AG04450 (cell line): ENCODE measurements around the gene SPARC. TPM values are rescaled to one million over a fixed set of nuclear protein-coding genes. Genes with fewer than 3 reads are reported as not detected.

Experiments
- CTCF ChIA-PET: fragments of 300-600, 350-600 bp; formaldehyde crosslinking; extraction: SDS; loops from one replicate; lab custom pipeline; 2022; ENCODE audit warnings: antibody characterized with exemption, inconsistent platforms; lab: Charles Lee
- POLR2A ChIA-PET: fragments of 350-600 bp; formaldehyde crosslinking; extraction: SDS; loops from one replicate; lab custom pipeline; 2021; ENCODE audit warnings: antibody characterized with exemption, inconsistent platforms; lab: Yijun Ruan, JAX
- DNase-seq: peaks from one replicate; pipeline ENCODE4 v3.0.0-alpha.2; 2011; ENCODE audit warnings: low read depth, low spot score
- H3K27ac ChIP-seq: one replicate; pipeline ENCODE4 v1.5.1; 2012; ENCODE audit warnings: low read depth, low read length, control low read depth
- H3K27me3 ChIP-seq: one replicate; pipeline ENCODE4 v1.6.0; 2012; ENCODE audit warnings: low read length; ENCODE audit not compliant: control insufficient read depth, insufficient read depth
- H3K4me3 ChIP-seq: 2 replicates; pipeline ENCODE4 v1.5.1; 2011; ENCODE audit warnings: mild to moderate bottlenecking, low read depth, low read length, control low read depth
- H3K9me3 ChIP-seq: 2 replicates; pipeline ENCODE4 v1.5.1; 2012; ENCODE audit warnings: low read length; ENCODE audit not compliant: control insufficient read depth, insufficient read depth
- CTCF ChIP-seq: IDR thresholded peaks from 2 replicates; pipeline ENCODE4 v1.5.1; 2011; ENCODE audit warnings: low read depth, low read length, control low read depth, inconsistent platforms
- polyA plus RNA-seq: library from polyadenylated mRNA; depleted of rRNA; stranded (reverse); fragments of >200 nt; gene quantifications from 2 replicates; pipeline ENCODE4 v1.2.3, GENCODE V29; 2011

Gene SPARC
- polyA plus RNA-seq, 1 experiment = 5,773 TPM

GRCh38 chr5:151721087-151721646, 34.5 kb upstream of the SPARC start:
- Histone ChIP-seq H3K4me3 (no peak overlapping the region), H3K27me3 (no peaks in the 10 kb centered on the region), H3K27ac (peak overlapping the region; percentile 23), H3K9me3 (no peaks in the 10 kb centered on the region)
- no peak for DNase-seq
- ChIA-PET CTCF (interaction anchor here (2.1 to 5.7 kb wide), 2 partner anchors 20 to 63 kb away, joined by 7 to 37 read pairs; no protein-coding TSS in a partner anchor), POLR2A (interaction anchor here (0.6 to 3.0 kb wide), 6 partner anchors 19 to 505 kb away, joined by 3 to 20 read pairs (median 4); partner anchors contain the start of gene SPARC)
- no peak for TF ChIP-seq CTCF

- CTCF ChIA-PET = interaction anchor here (0.6 to 5.7 kb wide), 8 partner anchors 13 to 114 kb away, joined by 3 to 37 read pairs (median 3); no protein-coding TSS in a partner anchor
- DNase-seq = no peak
- Histone ChIP-seq H3K27me3 (no peaks in the 10 kb centered on the region), H3K27ac (no peak overlapping the region), H3K4me3 (no peak overlapping the region), H3K9me3 (no peaks in the 10 kb centered on the region)
- no peak for TF ChIP-seq CTCF
- POLR2A ChIA-PET = interaction anchor here (1.0 to 3.0 kb wide), 6 partner anchors 20 to 49 kb away, joined by 4 to 20 read pairs (median 6); partner anchors contain the start of gene SPARC
These were observed 33.5 kb upstream of the SPARC start for GRCh38 chr5:151720215-151720614.

- H3K4me3 ChIP-seq = no peak overlapping the region
- no peaks in the 10 kb centered on the region; the same call in 1 of the 2 replicates for H3K9me3 ChIP-seq
- DNase-seq = no peak
- peak overlapping the region; percentile 85 for H3K27ac ChIP-seq
- POLR2A ChIA-PET = interaction anchor here (1.1 to 3.0 kb wide), 10 partner anchors 20 to 37 kb away, joined by 4 to 25 read pairs (median 12); partner anchors contain the start of gene SPARC
- no peaks in the 10 kb centered on the region for H3K27me3 ChIP-seq
- peak; percentile 48 for TF ChIP-seq CTCF
- CTCF ChIA-PET = interaction anchor here (0.6 to 5.7 kb wide), 18 partner anchors 9 to 113 kb away, joined by 3 to 37 read pairs (median 4); no protein-coding TSS in a partner anchor
These were observed 32.7 kb upstream of the SPARC start for GRCh38 chr5:151719228-151720000.

- no peak overlapping the region for H3K4me3 ChIP-seq
- H3K27ac ChIP-seq = peak overlapping the region; percentile 85
- H3K27me3 ChIP-seq = no peaks in the 10 kb centered on the region
- CTCF ChIA-PET = interaction anchor here (0.7 to 5.7 kb wide), 17 partner anchors 8 to 67 kb away, joined by 3 to 37 read pairs (median 4); no protein-coding TSS in a partner anchor
- no peak for DNase-seq
- no peak for TF ChIP-seq CTCF
- POLR2A ChIA-PET = interaction anchor here (1.1 to 2.3 kb wide), 7 partner anchors 19 to 43 kb away, joined by 4 to 25 read pairs (median 12); partner anchors contain the start of gene SPARC
- H3K9me3 ChIP-seq = no peaks in the 10 kb centered on the region; the same call in 1 of the 2 replicates
These were observed 31.9 kb upstream of the SPARC start for GRCh38 chr5:151718646-151719045.
